Caco-2 (cell line): ENCODE results near the gene TMEM258. TPM values are rescaled to one million over a fixed set of nuclear protein-coding genes. Genes with fewer than 3 reads are reported as not detected.

Source experiments
- BruUV-seq: library from RNA; stranded (reverse); fragments of 400-500 nt; replicated peaks from 2 replicates; lab custom pipeline; 2021; lab: Mats Ljungman, UMichigan
- CTCF ChIA-PET: fragments of 300-600 bp; sonication (Branson Sonifier 250); formaldehyde crosslinking; loops from one replicate; lab custom pipeline; 2022; ENCODE audit warnings: antibody characterized with exemption; lab: Charles Lee
- POLR2A ChIA-PET: fragments of 300-600 bp; sonication (Branson Sonifier 250); formaldehyde crosslinking; loops from one replicate; lab custom pipeline; 2022; ENCODE audit warnings: antibody characterized with exemption; lab: Charles Lee
- DNase-seq, 2 experiments: peaks; one replicate each; pipeline versions ENCODE4 v3.0.0 to v3.0.0-alpha.2; 2020 to 2022
- H3K27me3 ChIP-seq: replicated peaks from 2 replicates; pipeline ENCODE4 v1.6.0; 2011; ENCODE audit warnings: low read length; ENCODE audit not compliant: control insufficient read depth, insufficient read depth
- H3K36me3 ChIP-seq: 2 replicates; pipeline ENCODE4 v1.5.1; 2011; ENCODE audit warnings: low read length; ENCODE audit not compliant: control insufficient read depth, insufficient read depth
- H3K4me1 ChIP-seq: fragments of 250-450 bp; sonication (Bioruptor Pico); 2 replicates; pipeline ENCODE4 v1.5.1; 2020; ENCODE audit warnings: mild to moderate bottlenecking
- H3K4me3 ChIP-seq: 2 replicates; pipeline ENCODE4 v1.5.1; 2011; ENCODE audit warnings: low read depth, mild to moderate bottlenecking, control low read depth, low read length
- H3K9me3 ChIP-seq: fragments of 250-450 bp; sonication (Bioruptor Pico); 2 replicates; pipeline ENCODE4 v1.5.1; 2020; ENCODE audit warnings: mild to moderate bottlenecking, moderate library complexity
- H3K27ac Mint-ChIP-seq: one replicate; pipeline ENCODE4 v1.8.0; 2022; ENCODE audit warnings: mixed read lengths; ENCODE audit not compliant: unreplicated experiment
- H3K27me3 Mint-ChIP-seq: one replicate; pipeline ENCODE4 v1.8.0; 2022; ENCODE audit warnings: mixed read lengths; ENCODE audit not compliant: insufficient read depth, unreplicated experiment
- H3K36me3 Mint-ChIP-seq: one replicate; pipeline ENCODE4 v1.8.0; 2022; ENCODE audit warnings: mild to moderate bottlenecking, mixed read lengths; ENCODE audit not compliant: insufficient read depth, unreplicated experiment
- H3K4me1 Mint-ChIP-seq: one replicate; pipeline ENCODE4 v1.8.0; 2022; ENCODE audit warnings: low read depth, mixed read lengths; ENCODE audit not compliant: unreplicated experiment
- H3K4me3 Mint-ChIP-seq: one replicate; pipeline ENCODE4 v1.8.0; 2022; ENCODE audit warnings: mild to moderate bottlenecking, moderate library complexity, mixed read lengths; ENCODE audit not compliant: unreplicated experiment
- H3K9me3 Mint-ChIP-seq: one replicate; pipeline ENCODE4 v1.8.0; 2022; ENCODE audit warnings: mixed read lengths; ENCODE audit not compliant: unreplicated experiment
- intact Hi-C: fragments of 100-400 bp; cut with micrococcal nuclease; formaldehyde crosslinking; loops from one replicate; pipeline ENCODE4 v1.10.0; 2022; ENCODE audit not compliant: unreplicated experiment
- total RNA-seq: library from RNA; stranded (reverse); gene quantifications from 2 replicates; pipeline ENCODE4 v1.2.3, GENCODE V29; 2022
- TF ChIP-seq, protein P1 (sequence below), 2 experiments: fragments of 200-600 bp in 1 of 2; IDR thresholded peaks; 1 replicate in 1 of 2; 2 replicates in 1 of 2; pipeline versions ENCODE4 v1.5.1 to v1.8.0; 2011 to 2022; ENCODE audit warnings: antibody characterized with exemption in 1 of 2, control low read depth in 1 of 2, inconsistent platforms in 1 of 2, low read depth in 1 of 2, low read length in 1 of 2, mild to moderate bottlenecking in 1 of 2, moderate library complexity in 1 of 2; ENCODE audit not compliant: insufficient read depth in 1 of 2, severe bottlenecking in 1 of 2, unreplicated experiment in 1 of 2

The TMEM258 gene
- total RNA-seq, 1 experiment from 2014 or later = 197 TPM

DNA sequence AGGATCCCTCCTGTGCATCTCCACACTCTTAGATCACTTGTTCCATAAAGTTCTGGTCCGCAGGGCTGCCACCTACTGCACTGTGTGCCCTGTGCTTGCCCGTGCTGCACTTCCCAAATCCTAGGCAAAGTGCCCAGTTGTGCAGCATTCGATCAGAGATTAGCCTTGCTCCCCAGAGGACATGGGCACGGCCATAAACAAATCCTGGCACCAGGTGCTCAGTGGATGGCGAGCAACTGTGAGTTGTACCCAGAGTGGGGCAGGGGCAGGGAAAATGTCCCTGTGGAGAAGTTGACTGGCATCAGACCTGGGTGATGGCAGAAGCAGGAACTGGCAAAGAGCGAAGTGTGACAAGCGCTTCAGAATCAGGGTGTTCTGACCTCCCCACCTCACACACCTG is 40.4 kb upstream of the TMEM258 start:
- H3K27me3 ChIP-seq = no peaks in the 10 kb centered on the region
- no peak overlapping the region for H3K4me3 Mint-ChIP-seq
- peaks cover 6% of the 10 kb centered on the region for H3K36me3 Mint-ChIP-seq
- no peak overlapping the region for H3K4me3 ChIP-seq
- CTCF ChIA-PET = no interaction called here
- no peaks in the 10 kb centered on the region for H3K9me3 ChIP-seq
- POLR2A ChIA-PET = no interaction called here
- no peaks in the 10 kb centered on the region for H3K9me3 Mint-ChIP-seq
- no peaks in the 10 kb centered on the region for H3K27me3 Mint-ChIP-seq
- no TSS peak for BruUV-seq
- TF ChIP-seq, protein P1, sequence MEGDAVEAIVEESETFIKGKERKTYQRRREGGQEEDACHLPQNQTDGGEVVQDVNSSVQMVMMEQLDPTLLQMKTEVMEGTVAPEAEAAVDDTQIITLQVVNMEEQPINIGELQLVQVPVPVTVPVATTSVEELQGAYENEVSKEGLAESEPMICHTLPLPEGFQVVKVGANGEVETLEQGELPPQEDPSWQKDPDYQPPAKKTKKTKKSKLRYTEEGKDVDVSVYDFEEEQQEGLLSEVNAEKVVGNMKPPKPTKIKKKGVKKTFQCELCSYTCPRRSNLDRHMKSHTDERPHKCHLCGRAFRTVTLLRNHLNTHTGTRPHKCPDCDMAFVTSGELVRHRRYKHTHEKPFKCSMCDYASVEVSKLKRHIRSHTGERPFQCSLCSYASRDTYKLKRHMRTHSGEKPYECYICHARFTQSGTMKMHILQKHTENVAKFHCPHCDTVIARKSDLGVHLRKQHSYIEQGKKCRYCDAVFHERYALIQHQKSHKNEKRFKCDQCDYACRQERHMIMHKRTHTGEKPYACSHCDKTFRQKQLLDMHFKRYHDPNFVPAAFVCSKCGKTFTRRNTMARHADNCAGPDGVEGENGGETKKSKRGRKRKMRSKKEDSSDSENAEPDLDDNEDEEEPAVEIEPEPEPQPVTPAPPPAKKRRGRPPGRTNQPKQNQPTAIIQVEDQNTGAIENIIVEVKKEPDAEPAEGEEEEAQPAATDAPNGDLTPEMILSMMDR (IDR thresholded peaks at IDR 0.05; ENCODE audit: insufficient read depth in 1 of 2, low read depth in 1 of 2, low read length in 1 of 2, severe bottlenecking in 1 of 2, unreplicated experiment in 1 of 2) = no peak
- H3K4me1 Mint-ChIP-seq = peaks cover 8% of the 10 kb centered on the region
- H3K27ac Mint-ChIP-seq = no peak overlapping the region
- intact Hi-C loops = no loop called here
- no peaks in the 10 kb centered on the region for H3K36me3 ChIP-seq
- no peak for DNase-seq
- H3K4me1 ChIP-seq = 0 out of 2 replicates have a peak, but pooled peaks cover 16% of the 10 kb centered on the region

DNA sequence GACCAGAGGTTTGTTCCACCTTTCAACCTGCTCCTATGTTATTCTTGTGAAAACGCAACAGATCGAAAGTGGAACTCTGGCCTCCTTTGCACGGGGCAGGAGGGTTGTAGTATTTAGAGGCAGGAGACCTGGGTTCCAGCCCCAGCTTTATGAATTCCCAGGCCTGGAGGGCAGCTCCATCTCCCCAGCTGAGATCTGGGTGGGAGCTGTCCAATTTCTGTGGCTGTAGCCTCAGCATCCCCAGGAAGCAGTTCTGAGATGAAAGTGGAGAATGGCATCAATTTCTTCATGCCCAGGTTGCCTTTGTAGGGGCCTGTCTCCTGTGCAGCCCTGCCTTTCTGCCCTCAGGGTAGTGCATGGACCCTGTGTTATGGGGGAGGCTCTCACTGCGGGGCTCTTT is 39.8 kb upstream of the TMEM258 start:
- H3K9me3 Mint-ChIP-seq = no peaks in the 10 kb centered on the region
- peaks cover 6% of the 10 kb centered on the region for H3K36me3 Mint-ChIP-seq
- no peak for DNase-seq
- no peak overlapping the region for H3K4me3 Mint-ChIP-seq
- no peak overlapping the region for H3K27ac Mint-ChIP-seq
- Histone ChIP-seq H3K27me3 (no peaks in the 10 kb centered on the region), H3K4me3 (no peak overlapping the region), H3K9me3 (no peaks in the 10 kb centered on the region), H3K4me1 (0 out of 2 replicates have a peak, but pooled peaks cover 19% of the 10 kb centered on the region), H3K36me3 (no peaks in the 10 kb centered on the region)
- ChIA-PET POLR2A (no interaction called here), CTCF (no interaction called here)
- H3K27me3 Mint-ChIP-seq = no peaks in the 10 kb centered on the region
- TF ChIP-seq, protein P1 (IDR thresholded peaks at IDR 0.05; ENCODE audit: insufficient read depth in 1 of 2, low read depth in 1 of 2, low read length in 1 of 2, severe bottlenecking in 1 of 2, unreplicated experiment in 1 of 2) = no peak
- intact Hi-C loops = no loop called here
- H3K4me1 Mint-ChIP-seq = peaks cover 8% of the 10 kb centered on the region
- no TSS peak for BruUV-seq

DNA sequence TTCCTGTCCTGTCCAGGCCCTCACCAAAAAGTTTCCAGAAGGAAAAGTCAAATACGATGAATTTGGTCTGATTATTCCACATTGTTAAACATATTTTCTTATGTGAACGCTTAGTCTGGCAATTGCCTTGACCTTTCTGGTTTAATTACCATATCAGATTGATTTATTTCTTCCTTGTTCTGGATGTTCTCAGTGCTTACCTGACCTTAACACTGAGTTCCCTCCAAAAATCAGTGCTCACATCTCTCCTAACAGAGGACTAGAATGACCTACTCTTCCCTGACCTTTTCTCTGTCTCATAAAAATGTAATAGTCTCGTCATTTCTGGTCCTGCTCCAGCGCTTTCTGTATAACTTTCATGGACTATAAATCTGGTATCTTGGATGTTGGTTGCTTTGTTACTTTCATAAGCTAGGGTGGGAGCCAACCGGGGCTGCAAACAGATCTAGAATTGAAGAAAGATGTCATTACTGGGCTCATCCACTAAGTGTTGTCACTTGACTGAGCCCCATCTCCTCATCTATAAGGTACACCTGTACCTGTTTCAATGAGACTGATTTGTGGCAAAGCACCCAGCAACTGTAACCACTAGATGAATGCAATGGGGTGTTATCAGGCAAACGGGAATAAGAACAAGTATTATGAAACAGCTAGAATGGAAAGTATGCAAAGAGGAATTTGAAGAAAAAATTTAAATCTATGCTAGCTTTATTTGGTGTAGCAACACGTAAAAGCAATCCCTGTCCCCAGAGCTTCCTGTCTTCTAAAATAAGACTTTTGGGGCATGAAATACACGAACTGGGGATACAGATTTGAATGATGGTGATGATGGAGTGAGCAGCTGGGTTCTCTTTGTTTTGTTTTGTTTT is 38.1 kb upstream of the TMEM258 start:
- intact Hi-C loops = no loop called here
- no peaks in the 10 kb centered on the region for H3K27me3 Mint-ChIP-seq
- POLR2A ChIA-PET = no interaction called here
- no peaks in the 10 kb centered on the region for H3K9me3 ChIP-seq
- no peaks in the 10 kb centered on the region for H3K27me3 ChIP-seq
- CTCF ChIA-PET = interaction anchor here (0.6 to 1.0 kb wide), 2 partner anchors 68 to 272 kb away, joined by 3 read pairs; no protein-coding TSS in a partner anchor
- peaks cover 8% of the 10 kb centered on the region for H3K4me1 Mint-ChIP-seq
- no peak overlapping the region for H3K4me3 ChIP-seq
- H3K27ac Mint-ChIP-seq = no peak overlapping the region
- no peaks in the 10 kb centered on the region for H3K36me3 ChIP-seq
- TF ChIP-seq, protein P1 (IDR thresholded peaks at IDR 0.05; ENCODE audit: insufficient read depth in 1 of 2, low read depth in 1 of 2, low read length in 1 of 2, severe bottlenecking in 1 of 2, unreplicated experiment in 1 of 2) = no peak
- H3K4me1 ChIP-seq = 0 out of 2 replicates have a peak, but pooled peaks cover 19% of the 10 kb centered on the region
- BruUV-seq = TSS peak; percentile 29
- no peak for DNase-seq
- no peaks in the 10 kb centered on the region for H3K9me3 Mint-ChIP-seq
- H3K36me3 Mint-ChIP-seq = peaks cover 6% of the 10 kb centered on the region
- no peak overlapping the region for H3K4me3 Mint-ChIP-seq
